22Rv1 (cell line): ENCODE data around the gene CCNB1.
"Not testable (repeated sequence)": the region's sequence is repeated elsewhere in the genome, so short reads cannot be mapped to it uniquely, and the experiment has no call there.

ENCODE experiments used
- ZFX ChIP-seq: fragments of 450-650 bp; IDR thresholded peaks from 2 replicates; pipeline ENCODE4 v1.6.1; 2017; ENCODE audit warnings: antibody characterized with exemption, borderline replicate concordance
- TF ChIP-seq, protein P1 (sequence below): fragments of 450-650 bp; IDR thresholded peaks from 2 replicates; pipeline ENCODE4 v1.5.1; 2017; ENCODE audit warnings: mild to moderate bottlenecking

DNA sequence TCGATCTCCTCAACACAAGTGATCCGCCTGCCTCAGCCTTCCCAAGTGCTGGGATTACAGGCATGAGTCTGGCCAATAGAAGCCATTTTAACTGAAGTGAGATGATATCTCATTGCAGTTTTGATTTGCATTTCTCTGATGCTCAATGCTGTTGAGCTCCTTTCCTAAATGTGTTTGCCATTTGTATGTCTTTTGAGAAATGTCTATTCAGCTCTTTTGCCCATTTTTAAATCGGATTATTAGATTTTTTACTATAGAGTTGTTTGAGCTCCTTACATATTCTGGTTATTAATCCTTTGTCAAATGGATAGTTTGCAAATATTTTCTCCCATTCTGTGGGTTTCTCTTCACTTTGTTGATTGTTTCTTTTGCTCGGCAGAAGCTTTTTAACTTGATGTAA is 26.7 kb upstream of the CCNB1 start:
- TF ChIP-seq, protein P1, sequence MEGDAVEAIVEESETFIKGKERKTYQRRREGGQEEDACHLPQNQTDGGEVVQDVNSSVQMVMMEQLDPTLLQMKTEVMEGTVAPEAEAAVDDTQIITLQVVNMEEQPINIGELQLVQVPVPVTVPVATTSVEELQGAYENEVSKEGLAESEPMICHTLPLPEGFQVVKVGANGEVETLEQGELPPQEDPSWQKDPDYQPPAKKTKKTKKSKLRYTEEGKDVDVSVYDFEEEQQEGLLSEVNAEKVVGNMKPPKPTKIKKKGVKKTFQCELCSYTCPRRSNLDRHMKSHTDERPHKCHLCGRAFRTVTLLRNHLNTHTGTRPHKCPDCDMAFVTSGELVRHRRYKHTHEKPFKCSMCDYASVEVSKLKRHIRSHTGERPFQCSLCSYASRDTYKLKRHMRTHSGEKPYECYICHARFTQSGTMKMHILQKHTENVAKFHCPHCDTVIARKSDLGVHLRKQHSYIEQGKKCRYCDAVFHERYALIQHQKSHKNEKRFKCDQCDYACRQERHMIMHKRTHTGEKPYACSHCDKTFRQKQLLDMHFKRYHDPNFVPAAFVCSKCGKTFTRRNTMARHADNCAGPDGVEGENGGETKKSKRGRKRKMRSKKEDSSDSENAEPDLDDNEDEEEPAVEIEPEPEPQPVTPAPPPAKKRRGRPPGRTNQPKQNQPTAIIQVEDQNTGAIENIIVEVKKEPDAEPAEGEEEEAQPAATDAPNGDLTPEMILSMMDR: not testable (repeated sequence)
- not testable (repeated sequence) for TF ChIP-seq ZFX
